Smooth muscle cell (in vitro differentiated cells): ENCODE data around the gene MMRN1. TPM values are rescaled to one million over a fixed set of nuclear protein-coding genes. Genes with fewer than 3 reads are reported as not detected.

Source experiments
- DNase-seq: peaks from one replicate; lab custom pipeline; 2025; ENCODE audit not compliant: unreplicated experiment; lab: John Stamatoyannopoulos, UW
- H2AFZ ChIP-seq: fragments of 200-600 bp; sonication (generic); 2 replicates; pipeline ENCODE4 v1.6.0; 2016; ENCODE audit warnings: antibody characterized with exemption, low read depth, mild to moderate bottlenecking
- H3F3A ChIP-seq: fragments of 200-600 bp; sonication (generic); 2 replicates; pipeline ENCODE4 v1.6.0; 2017; ENCODE audit warnings: antibody characterized with exemption, low read depth
- H3K27ac ChIP-seq: fragments of 200-600 bp; sonication (generic); 2 replicates; pipeline ENCODE4 v1.5.1; 2016; ENCODE audit warnings: low read depth, mild to moderate bottlenecking
- H3K27me3 ChIP-seq: fragments of 200-600 bp; sonication (generic); 2 replicates; pipeline ENCODE4 v1.6.1; 2016; ENCODE audit warnings: low read depth, mild to moderate bottlenecking
- H3K36me3 ChIP-seq: fragments of 200-600 bp; sonication (generic); 2 replicates; pipeline ENCODE4 v1.5.1; 2016; ENCODE audit warnings: low read depth
- H3K4me1 ChIP-seq: fragments of 200-600 bp; sonication (generic); 2 replicates; pipeline ENCODE4 v1.5.1; 2016; ENCODE audit warnings: low read depth
- H3K4me2 ChIP-seq: fragments of 200-600 bp; sonication (generic); 2 replicates; pipeline ENCODE4 v1.6.0; 2016; ENCODE audit warnings: mild to moderate bottlenecking
- H3K4me3 ChIP-seq: fragments of 200-600 bp; sonication (generic); 2 replicates; pipeline ENCODE4 v1.5.1; 2016; ENCODE audit warnings: mild to moderate bottlenecking
- H3K79me2 ChIP-seq: fragments of 200-600 bp; sonication (generic); 2 replicates; pipeline ENCODE4 v1.6.0; 2016; ENCODE audit warnings: low read depth, mild to moderate bottlenecking
- H3K9ac ChIP-seq: fragments of 200-600 bp; sonication (generic); 2 replicates; pipeline ENCODE4 v1.6.0; 2016; ENCODE audit warnings: low read depth
- H3K9me3 ChIP-seq: fragments of 200-600 bp; sonication (generic); replicated peaks from 2 replicates; pipeline ENCODE4 v1.5.1; 2016; ENCODE audit warnings: low read depth
- H4K20me1 ChIP-seq: fragments of 200-600 bp; sonication (generic); 2 replicates; pipeline ENCODE4 v1.6.0; 2016; ENCODE audit warnings: low read depth
- WGBS: methylation state at CpG from one replicate; pipeline ENCODE4 v1.1.7; 2016; ENCODE audit warnings: low lambda C conversion rate; 5-methylcytosine and 5-hydroxymethylcytosine counted together
- polyA plus RNA-seq: library from polyadenylated mRNA; unstranded; fragments of >200 nt; fragmentation: Nextera tagmentation; extraction: Ambion mirVana; gene quantifications from 2 replicates; pipeline ENCODE4 v1.2.1, GENCODE V29; 2016
- total RNA-seq: library from RNA; depleted of rRNA; stranded (reverse); fragments of >200 nt; gene quantifications from 2 replicates; pipeline ENCODE4 v1.2.3, GENCODE V29; 2014
- TF ChIP-seq, protein P1 (sequence below): fragments of 200-600 bp; sonication (generic); IDR thresholded peaks from 2 replicates; pipeline ENCODE4 v1.5.1; 2017; ENCODE audit warnings: borderline replicate concordance, mild to moderate bottlenecking, antibody characterized with exemption; ENCODE audit not compliant: insufficient read depth, poor library complexity, severe bottlenecking

Gene MMRN1
- total and polyA plus RNA-seq, 2 experiments from 2014 or later: 0.04 TPM; not detected in 1

- Histone ChIP-seq H3F3A (no peaks in the 10 kb centered on the region), H3K9ac (no peak overlapping the region), H3K9me3 (no peaks in the 10 kb centered on the region), H2AFZ (no peak overlapping the region), H3K4me3 (no peak overlapping the region), H3K27ac (no peak overlapping the region), H3K27me3 (no peaks in the 10 kb centered on the region), H3K36me3 (no peaks in the 10 kb centered on the region), H3K4me1 (no peaks in the 10 kb centered on the region), H3K4me2 (no peak overlapping the region), H3K79me2 (no peaks in the 10 kb centered on the region), H4K20me1 (no peaks in the 10 kb centered on the region)
- DNase-seq: no peak
- TF ChIP-seq, protein P1, sequence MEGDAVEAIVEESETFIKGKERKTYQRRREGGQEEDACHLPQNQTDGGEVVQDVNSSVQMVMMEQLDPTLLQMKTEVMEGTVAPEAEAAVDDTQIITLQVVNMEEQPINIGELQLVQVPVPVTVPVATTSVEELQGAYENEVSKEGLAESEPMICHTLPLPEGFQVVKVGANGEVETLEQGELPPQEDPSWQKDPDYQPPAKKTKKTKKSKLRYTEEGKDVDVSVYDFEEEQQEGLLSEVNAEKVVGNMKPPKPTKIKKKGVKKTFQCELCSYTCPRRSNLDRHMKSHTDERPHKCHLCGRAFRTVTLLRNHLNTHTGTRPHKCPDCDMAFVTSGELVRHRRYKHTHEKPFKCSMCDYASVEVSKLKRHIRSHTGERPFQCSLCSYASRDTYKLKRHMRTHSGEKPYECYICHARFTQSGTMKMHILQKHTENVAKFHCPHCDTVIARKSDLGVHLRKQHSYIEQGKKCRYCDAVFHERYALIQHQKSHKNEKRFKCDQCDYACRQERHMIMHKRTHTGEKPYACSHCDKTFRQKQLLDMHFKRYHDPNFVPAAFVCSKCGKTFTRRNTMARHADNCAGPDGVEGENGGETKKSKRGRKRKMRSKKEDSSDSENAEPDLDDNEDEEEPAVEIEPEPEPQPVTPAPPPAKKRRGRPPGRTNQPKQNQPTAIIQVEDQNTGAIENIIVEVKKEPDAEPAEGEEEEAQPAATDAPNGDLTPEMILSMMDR: no peak
Measured at GRCh38 chr4:89939994-89940393, 45.3 kb downstream of the MMRN1 start.

DNA sequence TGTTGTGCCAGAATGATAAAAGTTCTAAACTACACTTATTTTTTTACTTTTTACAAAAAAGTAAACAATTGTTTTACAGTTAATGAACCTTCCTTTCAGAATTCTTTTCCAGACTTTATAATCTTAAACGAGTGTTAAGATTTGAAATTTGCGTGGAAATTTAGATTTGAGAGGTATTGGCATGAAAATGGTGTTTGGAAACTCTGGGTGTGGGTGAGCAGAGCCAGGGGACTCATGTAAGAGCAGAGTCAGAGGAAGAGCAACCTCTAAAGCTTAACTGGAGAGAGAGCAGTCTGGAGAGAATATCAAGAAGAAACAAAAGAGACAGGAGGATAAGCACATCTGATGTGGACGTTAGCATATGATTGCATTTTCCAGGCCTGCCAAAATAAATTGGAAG lies 48.2 kb downstream of the MMRN1 start:
- Histone ChIP-seq H3K9ac (no peak overlapping the region), H3K4me1 (no peaks in the 10 kb centered on the region), H3K27ac (no peak overlapping the region), H3F3A (no peaks in the 10 kb centered on the region), H4K20me1 (no peaks in the 10 kb centered on the region), H3K4me2 (no peak overlapping the region), H3K79me2 (no peaks in the 10 kb centered on the region), H3K27me3 (no peaks in the 10 kb centered on the region), H3K4me3 (no peak overlapping the region), H2AFZ (no peak overlapping the region), H3K36me3 (no peaks in the 10 kb centered on the region), H3K9me3 (no peaks in the 10 kb centered on the region)
- TF ChIP-seq, protein P1: no peak
- DNase-seq: no peak
- WGBS: 88% methylated on average over 3 of the region's 3 CpGs

DNA sequence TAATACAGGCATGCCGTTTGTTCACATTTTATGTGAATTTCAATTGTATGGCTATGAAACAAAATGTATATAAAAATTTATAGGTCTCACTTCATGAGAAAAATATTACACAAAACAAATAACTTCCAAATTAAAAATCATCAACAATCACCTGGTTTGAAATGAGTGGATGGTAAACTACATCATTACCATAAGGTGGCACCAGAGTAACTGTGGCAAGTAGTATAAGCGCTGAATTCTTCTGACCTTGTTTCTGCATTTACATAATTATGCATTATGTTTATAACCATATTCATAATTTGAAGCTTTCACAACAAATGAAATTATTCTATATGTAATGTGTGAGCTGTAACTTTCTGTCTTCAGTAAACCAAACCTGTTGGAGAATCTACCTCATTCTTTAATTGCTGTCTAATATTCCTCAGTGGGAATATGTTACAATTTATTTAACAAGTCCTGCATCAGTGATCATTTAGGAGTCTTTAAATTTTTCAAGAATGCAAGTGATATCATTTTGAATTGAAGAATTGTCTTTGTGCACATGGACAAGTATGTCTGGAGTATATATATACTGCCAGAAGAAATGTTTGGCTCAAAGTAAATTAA lies 55.2 kb downstream of the MMRN1 start:
- 82% methylated on average over 2 of the region's 2 CpGs for WGBS
- no peak overlapping the region for H3K4me2 ChIP-seq
- TF ChIP-seq, protein P1: peak; percentile 19
- H3K4me1 ChIP-seq: no peaks in the 10 kb centered on the region
- no peaks in the 10 kb centered on the region for H3K36me3 ChIP-seq
- H3K9me3 ChIP-seq: no peaks in the 10 kb centered on the region
- H3K79me2 ChIP-seq: no peaks in the 10 kb centered on the region
- no peak overlapping the region for H3K9ac ChIP-seq
- no peak for DNase-seq
- H2AFZ ChIP-seq: no peak overlapping the region
- no peak overlapping the region for H3K4me3 ChIP-seq
- H3K27ac ChIP-seq: no peak overlapping the region
- H4K20me1 ChIP-seq: no peaks in the 10 kb centered on the region
- no peaks in the 10 kb centered on the region for H3K27me3 ChIP-seq
- H3F3A ChIP-seq: no peaks in the 10 kb centered on the region

DNA sequence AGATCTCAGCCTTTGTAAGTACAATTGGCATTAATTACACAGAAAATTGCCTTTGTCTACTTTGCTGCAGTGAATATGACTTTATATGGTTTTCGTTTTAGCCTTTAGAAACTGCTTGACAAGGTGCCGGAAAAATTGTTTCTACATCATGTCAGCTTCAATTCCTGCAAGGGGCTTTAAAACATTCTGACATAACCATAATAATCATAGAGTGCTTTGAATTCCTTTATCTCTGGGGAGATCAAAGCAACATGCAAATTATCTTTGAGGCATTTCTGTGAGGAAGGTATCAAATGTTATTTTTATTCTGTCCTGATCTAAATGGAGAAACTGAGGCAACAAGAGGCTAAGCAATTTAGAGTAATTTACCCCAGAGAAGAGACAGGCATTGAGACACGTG lies 57.8 kb downstream of the MMRN1 start:
- H3F3A ChIP-seq: no peaks in the 10 kb centered on the region
- TF ChIP-seq, protein P1: no peak
- DNase-seq: no peak
- H3K9me3 ChIP-seq: no peaks in the 10 kb centered on the region
- no peak overlapping the region for H2AFZ ChIP-seq
- no peak overlapping the region for H3K4me2 ChIP-seq
- H3K27me3 ChIP-seq: no peaks in the 10 kb centered on the region
- 74% methylated on average over 3 of the region's 3 CpGs for WGBS
- H3K4me1 ChIP-seq: peaks cover 7% of the 10 kb centered on the region
- H3K4me3 ChIP-seq: no peak overlapping the region
- no peak overlapping the region for H3K9ac ChIP-seq
- no peaks in the 10 kb centered on the region for H4K20me1 ChIP-seq
- H3K36me3 ChIP-seq: no peaks in the 10 kb centered on the region
- no peaks in the 10 kb centered on the region for H3K79me2 ChIP-seq
- no peak overlapping the region for H3K27ac ChIP-seq
